ACC112 (cell line): Measurements from ENCODE around the gene TTLL11.
"Not testable (repeated sequence)": the region's sequence is repeated elsewhere in the genome, so short reads cannot be mapped to it uniquely, and the experiment has no call there.

Source experiments
- H2AFZ ChIP-seq: fragments of 200-600 bp; sonication (generic); one replicate; pipeline ENCODE4 v1.6.0; 2017; ENCODE audit warnings: antibody characterized with exemption, low read length; ENCODE audit not compliant: unreplicated experiment
- H3K27ac ChIP-seq: fragments of 200-600 bp; sonication (generic); 2 replicates; pipeline ENCODE4 v1.5.1; 2014; ENCODE audit warnings: low read depth, mild to moderate bottlenecking, antibody characterized with exemption, low read length, moderate library complexity
- H3K27me3 ChIP-seq: fragments of 200-600 bp; sonication (generic); 2 replicates; pipeline ENCODE4 v1.6.1; 2014; ENCODE audit warnings: mild to moderate bottlenecking, antibody characterized with exemption, low read length, moderate library complexity, mixed read lengths; ENCODE audit not compliant: insufficient read depth
- H3K36me3 ChIP-seq: fragments of 200-600 bp; sonication (generic); 2 replicates; pipeline ENCODE4 v1.6.1; 2016; ENCODE audit warnings: mild to moderate bottlenecking, antibody characterized with exemption, low read length, moderate library complexity, mixed read lengths; ENCODE audit not compliant: insufficient read depth
- H3K4me1 ChIP-seq: fragments of 200-600 bp; sonication (generic); one replicate; pipeline ENCODE4 v1.6.1; 2016; ENCODE audit warnings: low read length, mixed read lengths; ENCODE audit not compliant: insufficient read depth, unreplicated experiment, control insufficient read depth
- H3K4me3 ChIP-seq: fragments of 200-600 bp; sonication (generic); 2 replicates; pipeline ENCODE4 v1.5.1; 2014; ENCODE audit warnings: mild to moderate bottlenecking, low read depth, low read length
- H3K79me2 ChIP-seq: fragments of 200-600 bp; sonication (generic); one replicate; pipeline ENCODE4 v1.6.0; 2016; ENCODE audit warnings: low read length; ENCODE audit not compliant: control insufficient read depth, unreplicated experiment, insufficient read depth

TTLL11 gene

GRCh38 chr9:122076117-122076516 is 17.0 kb downstream of the TTLL11 start:
- Histone ChIP-seq H3K4me1 (no peaks in the 10 kb centered on the region), H3K27ac (no peak overlapping the region), H2AFZ (no peak overlapping the region), H3K36me3 (0 out of 2 replicates have a peak, but pooled peaks cover 13% of the 10 kb centered on the region), H3K4me3 (no peak overlapping the region), H3K27me3 (no peaks in the 10 kb centered on the region), H3K79me2 (peaks cover 3% of the 10 kb centered on the region)

GRCh38 chr9:122075135-122076030 is 17.7 kb downstream of the TTLL11 start:
- Histone ChIP-seq H3K27me3 (no peaks in the 10 kb centered on the region), H3K27ac (no peak overlapping the region), H2AFZ (no peak overlapping the region), H3K79me2 (peaks cover 3% of the 10 kb centered on the region), H3K4me1 (no peaks in the 10 kb centered on the region), H3K4me3 (no peak overlapping the region), H3K36me3 (0 out of 2 replicates have a peak, but pooled peaks cover 13% of the 10 kb centered on the region)

DNA sequence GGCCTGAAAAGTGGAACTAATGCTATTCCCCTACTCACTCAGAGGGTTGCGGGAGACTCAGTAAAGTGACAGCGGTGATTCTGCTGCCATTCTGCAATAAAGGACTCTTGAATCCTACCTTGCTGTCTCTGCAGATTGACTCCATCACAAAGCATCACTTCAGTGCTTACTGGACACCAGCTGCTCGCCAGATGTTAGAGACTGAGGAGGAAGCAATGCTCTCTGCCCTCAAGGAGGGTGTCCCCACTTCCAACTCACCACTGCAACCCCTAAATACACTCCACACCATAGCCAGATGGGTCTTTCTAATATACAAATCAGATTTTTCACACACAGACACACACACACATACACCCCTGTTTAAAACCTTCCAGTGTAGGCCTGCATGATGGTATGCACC is 21.4 kb downstream of the TTLL11 start:
- no peaks in the 10 kb centered on the region for H3K27me3 ChIP-seq
- H2AFZ ChIP-seq, result no peak overlapping the region
- 0 out of 2 replicates have a peak, but pooled peaks cover 1% of the 10 kb centered on the region for H3K36me3 ChIP-seq

DNA sequence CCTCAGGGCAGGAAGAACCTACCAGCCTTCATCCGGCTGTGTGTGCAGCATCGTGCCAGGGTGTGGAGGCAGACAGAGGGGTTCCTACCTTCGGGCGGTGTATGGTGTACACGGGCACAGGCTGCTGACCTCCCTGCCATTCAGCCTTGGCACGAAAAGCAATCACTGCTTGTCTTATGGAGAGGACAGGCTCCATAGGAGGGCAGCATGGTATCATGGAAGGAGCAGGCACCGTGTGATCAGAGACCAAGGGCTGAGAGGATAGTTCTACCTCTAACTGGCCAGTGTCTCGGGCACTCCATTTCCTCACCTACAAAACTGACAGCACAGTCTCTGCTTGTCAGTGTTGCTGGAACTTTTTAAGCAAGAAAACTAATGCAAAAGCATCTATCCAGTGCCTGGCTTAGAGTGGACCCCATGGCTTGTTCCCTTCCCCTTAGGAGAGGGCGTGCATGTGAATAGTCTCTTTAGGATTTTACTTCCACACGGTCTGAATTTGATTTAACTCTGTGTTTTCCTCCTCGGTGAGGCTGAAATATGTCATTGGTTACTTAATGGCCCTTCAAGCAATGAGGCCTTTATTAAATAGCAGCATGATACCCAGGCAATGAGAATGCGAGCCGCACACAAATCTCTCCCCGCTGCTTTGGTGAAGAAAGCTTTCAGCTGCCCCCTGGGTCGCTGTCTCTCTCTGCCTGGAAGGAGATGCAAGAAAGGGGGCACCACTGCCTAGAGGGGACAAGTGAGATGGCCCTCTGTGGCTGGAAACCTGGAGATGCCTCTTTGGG is 22.2 kb downstream of the TTLL11 start:
- no peak overlapping the region for H3K27ac ChIP-seq
- H3K79me2 ChIP-seq, result peaks cover 3% of the 10 kb centered on the region
- no peaks in the 10 kb centered on the region for H3K36me3 ChIP-seq
- H2AFZ ChIP-seq, result no peak overlapping the region
- no peaks in the 10 kb centered on the region for H3K4me1 ChIP-seq
- no peaks in the 10 kb centered on the region for H3K27me3 ChIP-seq
- no peak overlapping the region for H3K4me3 ChIP-seq

More for the DNA sequence above, 21.4 kb downstream of the TTLL11 start:
- H3K4me3 ChIP-seq, result no peak overlapping the region
- H3K79me2 ChIP-seq, result peaks cover 3% of the 10 kb centered on the region
- H3K27ac ChIP-seq, result no peak overlapping the region
- H3K4me1 ChIP-seq, result no peaks in the 10 kb centered on the region

GRCh38 chr9:122066680-122067079 is 26.4 kb downstream of the TTLL11 start:
- not testable (repeated sequence) for H3K79me2 ChIP-seq, H3K4me3 ChIP-seq, H2AFZ ChIP-seq, H3K4me1 ChIP-seq, H3K27me3 ChIP-seq, H3K36me3 ChIP-seq, H3K27ac ChIP-seq

DNA sequence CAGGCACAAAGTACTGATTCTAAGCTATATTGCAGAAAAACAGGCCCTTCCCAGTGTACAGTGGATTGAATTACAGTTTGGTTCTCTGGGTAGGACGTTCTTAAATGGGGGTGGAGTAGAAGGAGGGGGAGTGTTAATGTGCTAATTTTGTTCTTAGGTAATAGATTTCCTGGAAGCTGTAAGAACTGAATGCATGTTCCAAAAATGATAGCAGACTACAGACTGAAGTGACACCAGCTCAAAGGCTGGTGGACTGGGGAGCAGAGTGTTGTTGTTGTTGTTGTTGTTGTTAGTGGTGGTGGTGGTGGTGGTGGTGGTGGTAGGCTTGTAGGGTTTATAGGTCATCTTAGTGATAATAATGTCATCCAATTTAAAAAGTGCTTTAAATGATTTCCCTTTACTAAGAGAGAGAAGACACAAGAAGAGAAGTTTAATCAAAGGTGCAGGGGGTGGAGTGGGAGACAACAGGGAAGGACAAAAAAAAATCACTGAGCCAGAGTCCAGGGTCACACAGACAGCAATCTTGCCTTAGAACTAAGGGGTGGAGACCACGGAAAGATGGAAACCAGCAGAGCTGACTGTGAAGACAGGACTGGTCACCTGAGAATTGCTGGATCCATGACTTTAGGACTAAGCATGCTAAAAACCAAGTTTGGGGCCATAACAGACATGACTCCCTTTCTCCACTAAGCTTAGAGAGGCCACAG is 27.0 kb downstream of the TTLL11 start:
- Histone ChIP-seq H3K4me3 (no peak overlapping the region), H2AFZ (no peak overlapping the region), H3K27me3 (no peaks in the 10 kb centered on the region), H3K36me3 (no peaks in the 10 kb centered on the region), H3K27ac (no peak overlapping the region), H3K4me1 (no peaks in the 10 kb centered on the region), H3K79me2 (no peaks in the 10 kb centered on the region)

GRCh38 chr9:122060481-122060880 is 32.6 kb downstream of the TTLL11 start:
- no peaks in the 10 kb centered on the region for H3K4me1 ChIP-seq
- no peaks in the 10 kb centered on the region for H3K36me3 ChIP-seq
- H3K79me2 ChIP-seq, result no peaks in the 10 kb centered on the region
- no peak overlapping the region for H3K4me3 ChIP-seq
- no peak overlapping the region for H3K27ac ChIP-seq
- no peak overlapping the region for H2AFZ ChIP-seq
- H3K27me3 ChIP-seq, result no peaks in the 10 kb centered on the region

DNA sequence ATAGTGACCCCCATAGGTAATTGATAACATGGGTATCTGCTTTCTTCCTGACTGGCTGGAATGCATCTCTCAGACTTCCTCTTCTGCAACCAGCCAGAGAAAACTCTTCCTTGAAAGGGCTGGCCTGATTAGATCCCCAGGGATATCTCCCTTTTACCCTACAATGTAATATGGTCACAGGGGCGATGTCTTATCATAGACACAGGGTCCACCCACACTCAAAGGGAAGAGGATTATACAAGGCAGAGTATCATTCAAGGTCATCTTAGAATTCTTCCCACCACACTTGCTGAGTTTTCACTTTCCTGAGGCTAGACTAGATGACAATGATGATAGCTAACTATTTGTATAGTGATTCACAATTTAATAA is 33.2 kb downstream of the TTLL11 start:
- H3K4me3 ChIP-seq, result no peak overlapping the region
- H3K27me3 ChIP-seq, result no peaks in the 10 kb centered on the region
- H3K79me2 ChIP-seq, result no peaks in the 10 kb centered on the region
- H2AFZ ChIP-seq, result no peak overlapping the region
- H3K36me3 ChIP-seq, result no peaks in the 10 kb centered on the region
- no peaks in the 10 kb centered on the region for H3K4me1 ChIP-seq
- no peak overlapping the region for H3K27ac ChIP-seq

DNA sequence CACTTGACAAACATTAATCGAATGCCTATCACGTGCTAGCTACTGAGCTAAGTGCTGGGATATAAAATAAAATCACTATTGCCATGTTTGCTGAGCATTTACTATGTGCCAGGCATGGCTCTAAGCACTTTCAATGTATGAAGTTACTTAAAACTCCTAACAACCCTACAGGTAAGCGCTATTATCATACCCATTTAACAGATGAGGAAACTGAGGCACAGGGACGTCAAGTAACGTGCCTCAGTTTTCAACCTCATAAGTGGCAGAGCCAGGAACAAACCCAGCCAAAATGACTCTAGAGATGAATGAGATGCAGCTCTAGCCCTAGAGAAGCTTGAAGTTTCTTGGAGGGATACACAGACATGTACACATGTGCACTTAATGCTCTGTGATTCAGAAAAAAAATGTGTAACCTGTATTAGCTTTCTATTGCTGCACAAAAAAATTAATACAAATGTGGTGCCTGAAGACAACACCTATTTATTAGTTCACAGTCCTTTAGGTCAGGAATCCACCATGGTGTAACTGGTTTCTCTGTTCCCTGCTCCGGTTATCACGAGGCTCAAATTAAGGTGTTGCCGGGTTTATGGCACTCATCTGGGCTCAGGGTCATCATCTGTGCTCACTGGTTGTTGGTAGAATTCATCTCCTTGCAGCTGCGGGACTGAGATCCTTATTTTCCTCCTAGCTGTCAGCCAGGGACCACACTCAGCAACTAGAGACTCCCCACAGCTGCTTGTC is 33.7 kb downstream of the TTLL11 start:
- Histone ChIP-seq H3K27me3 (no peaks in the 10 kb centered on the region), H2AFZ (no peak overlapping the region), H3K4me3 (no peak overlapping the region), H3K4me1 (no peaks in the 10 kb centered on the region), H3K79me2 (no peaks in the 10 kb centered on the region), H3K36me3 (no peaks in the 10 kb centered on the region), H3K27ac (no peak overlapping the region)

- Histone ChIP-seq H3K27ac (no peak overlapping the region), H3K79me2 (no peaks in the 10 kb centered on the region), H3K4me1 (no peaks in the 10 kb centered on the region), H2AFZ (no peak overlapping the region), H3K36me3 (no peaks in the 10 kb centered on the region), H3K27me3 (no peaks in the 10 kb centered on the region), H3K4me3 (no peak overlapping the region)
These were observed 34.4 kb downstream of the TTLL11 start for GRCh38 chr9:122058709-122059108.
